Heart left ventricle (tissue), 16 donors: ENCODE data around the gene SND1. TPM values are rescaled to one million over a fixed set of nuclear protein-coding genes. Genes with fewer than 3 reads are reported as not detected.
A peak's percentile ranks its signal among the peaks of the same experiment; 100 is the strongest.

ENCODE experiments used
- ATAC-seq, 4 donors: fragments of 200-7000 bp; cut with Tn5 transposase; one replicate each; pipeline ENCODE4 v1.9.1; 2020 to 2022; ENCODE audit warnings: moderate library complexity in 4 of 4, mild to moderate bottlenecking in 3 of 4, moderate number of reproducible peaks in 1 of 4
- DNase-seq, 5 donors: peaks; one replicate each; pipeline ENCODE4 v3.0.0-alpha.2; 2020
- H3K27ac ChIP-seq, 12 donors: fragments of 200-600 bp; sonication (generic) in 4 of 12; one replicate each; pipeline versions ENCODE4 v1.5.0 to v1.8.0; 2016 to 2022; ENCODE audit warnings: mild to moderate bottlenecking in 2 of 12
- H3K27me3 ChIP-seq, 9 donors: fragments of 200-600 bp; sonication (generic) in 2 of 9; one replicate each; pipeline versions ENCODE4 v1.5.1 to v1.8.0; 2016 to 2022; ENCODE audit warnings: mild to moderate bottlenecking in 3 of 9
- H3K36me3 ChIP-seq, 9 donors: fragments of 200-600 bp; sonication (generic) in 2 of 9; one replicate each; pipeline versions ENCODE4 v1.5.0 to v1.8.0; 2018 to 2022; ENCODE audit warnings: mild to moderate bottlenecking in 2 of 9
- H3K4me1 ChIP-seq, 12 donors: fragments of 200-600 bp; sonication (generic) in 4 of 12; one replicate each; pipeline versions ENCODE4 v1.5.0 to v1.8.0; 2016 to 2022; ENCODE audit warnings: mild to moderate bottlenecking in 3 of 12
- H3K4me3 ChIP-seq, 12 donors: fragments of 200-600 bp; sonication (generic) in 4 of 12; one replicate each; pipeline versions ENCODE4 v1.5.0 to v1.8.0; 2017 to 2022; ENCODE audit warnings: mild to moderate bottlenecking in 9 of 12, moderate library complexity in 4 of 12
- H3K9me3 ChIP-seq, 12 donors: fragments of 200-600 bp; sonication (generic) in 4 of 12; one replicate each; pipeline versions ENCODE4 v1.5.0 to v1.8.0; 2016 to 2022; ENCODE audit warnings: mild to moderate bottlenecking in 1 of 12
- CTCF ChIP-seq, 12 donors: fragments of 200-600 bp; sonication (generic) in 4 of 12; IDR thresholded peaks; one replicate each; pipeline versions ENCODE4 v1.5.0 to v1.8.0; 2018 to 2022; ENCODE audit warnings: antibody characterized with exemption in 12 of 12, mild to moderate bottlenecking in 5 of 12
- POLR2A ChIP-seq, 2 donors: fragments of 450-650 bp; IDR thresholded peaks; one replicate each; pipeline ENCODE4 v1.6.1; 2017; ENCODE audit warnings: antibody characterized with exemption in 2 of 2, mild to moderate bottlenecking in 2 of 2, moderate library complexity in 2 of 2
- WGBS, 4 donors: extraction: QIAGEN DNeasy Blood & Tissue Kit in 2 of 4; methylation state at CpG; one replicate each; pipeline versions ENCODE4 v1.1.5 to v1.1.7; 2013 to 2018; 5-methylcytosine and 5-hydroxymethylcytosine counted together
- intact Hi-C, 10 donors: fragments of 100-400 bp; cut with DNase I; formaldehyde crosslinking; loops; one replicate each; pipeline versions ENCODE4 v1.11.1 to v1.14.2; 2022
- polyA plus RNA-seq, 2 donors: library from polyadenylated mRNA; stranded (reverse); fragments of 200-250 nt; gene quantifications; one replicate each; pipeline ENCODE4 v1.2.3, GENCODE V29; 2013
- total RNA-seq, 9 donors: library from RNA; depleted of rRNA in 2 of 9; stranded (reverse); fragments of >200 nt in 2 of 9; fragmentation: NEBNext Ultra II Directional in 3 of 9; extraction: Animal tissue kit (Norgen Biotek cat#: 25700) in 3 of 9; gene quantifications; one replicate each; pipeline versions ENCODE4 v1.1.0 to v1.2.4, GENCODE V29; 2016 to 2023
- donor health status: ischemic (EF 13 %, LVEDD 7.1; RV severe dilation, severe dysfunction).
- donor health status: healthy with polysubstance abuse.
- donor health status: DM: no; HTN: yes; CAD: no.
- donor health status: DM: no; HTN: no; CAD: no.
- donor health status: ischemic (EF 25% LVEDD 6.9; RV normal size, moderate dysfunction).
- donor health status: ischemic (EF 25% LVEDD 5.7; RV mildly dilated, moderate dysfunction).
- donor health status: healthy.
- donor health status: DM: yes; HTN: yes; CAD: no.
- donor health status: ischemic (EF 35%, LVEDD 5.7; RV mildly dilated, moderate dysfunction).
- donor health status: nonischemic (EF 11% LVEDD 7.7; RV severe dilation, severe dysfunction).
- donor health status: DM: yes; HTN: yes; CAD: no.
- donor health status: PGD.
- donor health status: ischemic (EF 29% LVEDD 5.4; RV normal size, mild dysfunction).
- donor health status: nonischemic (EF 23%, LVEDD 6.1; RV moderate dilation, normal function).

SND1 gene
- total and polyA plus RNA-seq, 11 donors = 45.6 to 115 (median 76.3) TPM

GRCh38 chr7:127988751-127989150, 336.8 kb downstream of the SND1 start:
- no peaks in the 10 kb centered on the region for H3K27me3 ChIP-seq
- 39 to 67% (median 50%) methylated on average over 1 of the region's 1 CpG for WGBS, 4 donors
- no peak overlapping the region for H3K4me3 ChIP-seq
- H3K27ac ChIP-seq = no peak overlapping the region
- intact Hi-C loops = no loop called here
- no peaks in the 10 kb centered on the region for H3K9me3 ChIP-seq
- DNase-seq (no peak), ATAC-seq (no peak)
- TF ChIP-seq CTCF (IDR thresholded peaks at IDR 0.05) = no peak
- TF ChIP-seq POLR2A (IDR thresholded peaks at IDR 0.05) = no peak
- peaks cover 0 to 26% (median 3%) of the 10 kb centered on the region in 9 donors for H3K36me3 ChIP-seq
- peaks cover 0 to 39% (median 17%) of the 10 kb centered on the region in 12 donors for H3K4me1 ChIP-seq

DNA sequence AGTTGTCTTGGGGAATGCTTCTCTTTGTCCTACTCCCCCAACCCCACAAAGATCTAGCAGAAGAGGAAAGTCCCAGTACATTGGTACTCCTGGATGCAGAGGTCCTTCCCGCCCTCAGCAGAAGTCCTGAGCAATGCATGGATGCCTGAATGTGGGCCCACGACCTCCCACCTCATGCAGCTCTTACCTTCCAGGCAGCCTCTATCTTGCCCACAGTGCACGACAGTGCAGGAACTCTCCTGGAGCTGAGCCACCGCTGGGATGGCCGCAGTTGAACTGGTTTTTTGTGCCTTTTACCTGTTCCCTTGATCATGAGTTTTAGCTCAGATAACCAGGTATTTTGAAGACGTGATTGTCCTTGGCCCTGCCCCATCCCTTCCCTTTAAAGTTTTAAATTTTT, 341.3 kb downstream of the SND1 start:
- Histone ChIP-seq H3K4me3 (no peak overlapping the region), H3K27ac (no peak overlapping the region), H3K4me1 (peaks cover 0 to 51% (median 26%) of the 10 kb centered on the region in 12 donors), H3K27me3 (no peaks in the 10 kb centered on the region), H3K9me3 (no peaks in the 10 kb centered on the region), H3K36me3 (peaks cover 0 to 31% (median 3%) of the 10 kb centered on the region in 9 donors)
- no peak for ATAC-seq
- WGBS, 4 donors = 88 to 95% (median 92%) methylated on average over 6 of the region's 6 CpGs
- no peak for TF ChIP-seq CTCF (IDR thresholded peaks at IDR 0.05)
- TF ChIP-seq POLR2A (IDR thresholded peaks at IDR 0.05) = no peak
- intact Hi-C loops = no loop called here
- DNase-seq = no peak

- no peak overlapping the region for H3K27ac ChIP-seq
- WGBS, 4 donors = 77 to 86% (median 79%) methylated on average over 5 of the region's 5 CpGs
- ATAC-seq (peak in 1 of 4 donors; percentile 21), DNase-seq (no peak)
- intact Hi-C loops = no loop called here
- H3K27me3 ChIP-seq = no peaks in the 10 kb centered on the region
- H3K4me1 ChIP-seq = peaks cover 0 to 53% (median 32%) of the 10 kb centered on the region in 12 donors
- no peak for TF ChIP-seq POLR2A (IDR thresholded peaks at IDR 0.05)
- TF ChIP-seq CTCF (IDR thresholded peaks at IDR 0.05) = no peak
- H3K36me3 ChIP-seq = peaks cover 0 to 31% (median 3%) of the 10 kb centered on the region in 9 donors
- H3K4me3 ChIP-seq = no peak overlapping the region
- H3K9me3 ChIP-seq = no peaks in the 10 kb centered on the region
Observed at GRCh38 chr7:127993987-127994386, 342.0 kb downstream of the SND1 start.

DNA sequence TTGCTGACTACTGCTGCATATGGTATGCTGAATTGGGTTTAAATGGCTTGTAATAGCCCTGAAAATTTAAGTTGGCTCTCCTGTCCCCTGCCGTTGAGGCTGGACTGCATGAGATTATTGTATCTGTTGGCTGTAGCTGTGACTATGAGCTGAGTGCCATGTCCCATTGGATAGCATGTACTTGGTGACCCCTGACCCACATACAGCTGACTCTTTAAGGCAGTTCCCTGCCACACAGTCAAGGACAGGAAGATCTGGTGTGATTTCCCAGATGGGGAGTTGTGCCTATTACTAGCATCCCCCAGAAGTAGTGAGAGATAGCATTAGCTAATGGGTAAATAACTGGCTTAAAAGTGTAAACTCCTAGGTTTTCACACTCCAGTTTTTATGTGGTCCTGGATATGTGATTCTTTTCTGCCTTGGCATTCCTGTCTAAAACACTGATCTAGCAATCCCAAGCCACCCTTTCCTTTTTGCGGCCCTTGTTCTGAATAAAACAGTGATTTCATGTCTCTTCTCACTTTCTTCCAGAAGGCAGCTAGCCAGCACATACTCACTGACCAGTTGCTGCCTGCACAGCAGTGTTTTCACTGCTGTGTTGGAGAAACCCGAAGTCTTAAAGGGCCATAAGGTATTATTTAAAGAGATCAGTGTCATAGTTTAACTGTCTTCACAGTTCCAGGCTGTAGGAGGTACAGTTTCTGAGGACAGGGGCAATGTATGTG, 343.3 kb downstream of the SND1 start:
- 31 to 41% (median 31%) methylated on average over 3 of the region's 3 CpGs for WGBS, 4 donors
- Histone ChIP-seq H3K4me1 (peaks cover 0 to 60% (median 38%) of the 10 kb centered on the region in 12 donors), H3K9me3 (no peaks in the 10 kb centered on the region), H3K4me3 (peak overlapping the region in 1 of 12 donors; percentile 12), H3K27me3 (no peaks in the 10 kb centered on the region), H3K27ac (peak overlapping the region; percentile 43 to 79 (median 68)), H3K36me3 (peaks cover 0 to 31% (median 3%) of the 10 kb centered on the region in 9 donors)
- DNase-seq = no peak
- TF ChIP-seq POLR2A (IDR thresholded peaks at IDR 0.05) (no peak), CTCF (IDR thresholded peaks at IDR 0.05) (no peak)
- intact Hi-C loops = no loop called here
- ATAC-seq = peak; percentile 82 to 88 (median 87)
